ENCODE measurements around the gene STPG3. TPM values are rescaled to one million over a fixed set of nuclear protein-coding genes. Genes with fewer than 3 reads are reported as not detected.

Gene STPG3
- total RNA-seq, 4 donors from 2014 or later, result not detected

DNA sequence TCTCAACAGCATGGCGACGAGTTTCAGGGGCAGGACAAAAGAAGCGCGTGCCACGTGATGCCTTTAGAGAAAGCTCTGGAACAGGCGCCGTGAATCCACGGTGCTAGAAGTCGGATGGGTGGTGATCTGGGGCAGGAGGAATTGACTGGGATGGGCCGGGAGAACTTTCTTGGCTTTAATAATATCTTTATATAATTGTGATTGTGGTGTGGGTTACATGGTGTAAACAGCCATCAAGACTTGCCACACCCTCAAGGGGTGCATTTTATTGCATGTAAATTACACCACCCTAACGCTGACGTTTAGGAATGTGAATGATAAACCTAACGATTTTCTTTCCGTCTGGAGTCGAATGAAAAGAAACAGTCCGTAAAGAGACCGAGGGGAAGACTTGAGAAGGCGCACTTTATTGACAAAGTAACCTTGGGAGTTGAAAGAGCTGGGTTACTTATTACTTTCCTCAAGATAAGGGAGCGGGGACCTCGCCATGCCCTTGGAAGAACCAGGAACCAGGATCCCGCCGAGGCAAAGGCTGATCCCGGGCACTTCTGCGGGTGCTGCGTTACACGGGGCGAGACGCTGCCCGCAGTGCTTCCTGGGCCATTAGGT lies 42.5 kb downstream of the STPG3 start:
- Histone ChIP-seq H3K4me1 (peaks cover 20 to 39% (median 33%) of the 10 kb centered on the region in 4 donors), H3K27me3 (peaks cover 4 to 84% (median 39%) of the 10 kb centered on the region in 4 donors), H3K9me3 (peaks cover 0 to 8% (median 2%) of the 10 kb centered on the region in 4 donors), H3K36me3 (no peaks in the 10 kb centered on the region), H3K27ac (replicated peaks in 1 of 4) (no peak overlapping the region), H3K4me3 (no peak overlapping the region)
- 83% methylated on average over 29 of the region's 29 CpGs for WGBS
- intact Hi-C loops (cut with DNase I), result loop anchor here (10.0 kb wide), 1 partner anchor 231 kb away; no protein-coding TSS in a partner anchor
- DNase-seq (ENCODE audit: extremely low spot score), result no peak
- TF ChIP-seq EP300 (IDR thresholded peaks at IDR 0.05), result no peak
- no peak for TF ChIP-seq POLR2A (IDR thresholded peaks at IDR 0.05; ENCODE audit: low read depth)
- TF ChIP-seq, protein P1, sequence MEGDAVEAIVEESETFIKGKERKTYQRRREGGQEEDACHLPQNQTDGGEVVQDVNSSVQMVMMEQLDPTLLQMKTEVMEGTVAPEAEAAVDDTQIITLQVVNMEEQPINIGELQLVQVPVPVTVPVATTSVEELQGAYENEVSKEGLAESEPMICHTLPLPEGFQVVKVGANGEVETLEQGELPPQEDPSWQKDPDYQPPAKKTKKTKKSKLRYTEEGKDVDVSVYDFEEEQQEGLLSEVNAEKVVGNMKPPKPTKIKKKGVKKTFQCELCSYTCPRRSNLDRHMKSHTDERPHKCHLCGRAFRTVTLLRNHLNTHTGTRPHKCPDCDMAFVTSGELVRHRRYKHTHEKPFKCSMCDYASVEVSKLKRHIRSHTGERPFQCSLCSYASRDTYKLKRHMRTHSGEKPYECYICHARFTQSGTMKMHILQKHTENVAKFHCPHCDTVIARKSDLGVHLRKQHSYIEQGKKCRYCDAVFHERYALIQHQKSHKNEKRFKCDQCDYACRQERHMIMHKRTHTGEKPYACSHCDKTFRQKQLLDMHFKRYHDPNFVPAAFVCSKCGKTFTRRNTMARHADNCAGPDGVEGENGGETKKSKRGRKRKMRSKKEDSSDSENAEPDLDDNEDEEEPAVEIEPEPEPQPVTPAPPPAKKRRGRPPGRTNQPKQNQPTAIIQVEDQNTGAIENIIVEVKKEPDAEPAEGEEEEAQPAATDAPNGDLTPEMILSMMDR (IDR thresholded peaks at IDR 0.05), result no peak
- TF ChIP-seq POLR2AphosphoS5 (IDR thresholded peaks at IDR 0.05), result no peak

DNA sequence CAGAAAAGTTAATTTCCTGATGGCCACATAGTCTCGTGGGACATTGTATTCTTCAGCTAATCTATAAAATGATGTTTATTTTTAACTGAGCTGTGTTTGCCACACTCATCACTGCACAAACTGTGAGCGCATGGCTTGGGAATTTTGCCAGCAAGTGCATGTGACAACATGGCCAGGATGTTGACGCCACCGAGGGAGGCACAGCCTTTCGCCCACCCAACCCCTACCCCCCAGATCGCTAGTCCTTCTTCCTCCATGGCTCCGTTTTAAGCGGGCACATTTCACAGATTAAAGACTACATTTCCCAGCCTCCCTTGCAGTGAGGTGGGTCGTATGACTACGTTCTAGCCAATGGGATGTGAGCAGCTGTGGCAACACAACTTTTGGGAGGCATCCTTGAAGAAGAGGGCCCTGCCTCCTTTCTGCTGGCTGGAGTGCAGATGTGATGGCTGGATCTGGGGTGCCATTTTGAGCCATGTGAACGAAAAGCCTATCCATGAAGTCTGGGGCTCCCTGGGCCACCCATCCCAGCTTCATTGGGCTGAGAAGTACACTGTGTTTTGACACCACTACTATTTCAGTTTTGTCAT lies 43.1 kb downstream of the STPG3 start:
- 57% methylated on average over 11 of the region's 11 CpGs for WGBS
- DNase-seq (ENCODE audit: extremely low spot score), result no peak
- intact Hi-C loops (cut with DNase I), result loop anchor here (10.0 kb wide), 1 partner anchor 231 kb away; no protein-coding TSS in a partner anchor
- H3K36me3 ChIP-seq, result no peaks in the 10 kb centered on the region
- peaks cover 0 to 8% (median 2%) of the 10 kb centered on the region in 4 donors for H3K9me3 ChIP-seq
- H3K4me3 ChIP-seq, result no peak overlapping the region
- H3K4me1 ChIP-seq, result peaks cover 20 to 45% (median 33%) of the 10 kb centered on the region in 4 donors
- H3K27me3 ChIP-seq, result peaks cover 4 to 90% (median 43%) of the 10 kb centered on the region in 4 donors
- H3K27ac ChIP-seq (replicated peaks in 1 of 4), result no peak overlapping the region
- TF ChIP-seq POLR2AphosphoS5 (IDR thresholded peaks at IDR 0.05) (no peak), EP300 (IDR thresholded peaks at IDR 0.05) (no peak), POLR2A (IDR thresholded peaks at IDR 0.05; ENCODE audit: low read depth) (no peak)
- TF ChIP-seq, protein P1 (IDR thresholded peaks at IDR 0.05), result no peak

DNA sequence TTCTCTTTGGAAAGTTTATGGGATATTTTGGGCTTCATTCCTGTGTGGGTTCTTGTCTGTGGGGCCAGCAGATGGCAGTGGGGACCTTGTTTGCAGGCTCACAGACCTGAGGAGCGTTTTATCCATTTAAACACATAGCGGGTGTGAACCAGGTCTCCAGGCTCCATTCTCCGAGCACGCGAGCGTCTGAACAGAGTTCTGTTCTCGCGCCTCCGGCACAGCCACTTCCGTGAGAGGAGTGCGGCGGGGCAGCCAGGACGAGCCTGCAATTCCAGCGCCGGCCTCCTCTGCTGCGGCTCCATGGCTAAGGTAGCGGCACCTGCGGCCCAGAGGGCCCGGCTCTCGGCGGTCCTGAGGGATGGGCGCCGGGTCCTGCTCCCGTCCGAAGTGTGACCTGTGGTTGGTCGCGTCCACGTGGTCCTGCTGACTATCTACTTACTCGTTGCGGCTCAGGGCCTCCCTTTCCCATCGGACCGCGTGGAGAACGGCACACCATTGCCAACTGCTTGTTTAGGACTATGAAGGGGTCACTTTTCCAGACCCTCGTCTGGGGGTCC lies 43.7 kb downstream of the STPG3 start:
- Histone ChIP-seq H3K9me3 (peaks cover 0 to 8% (median 2%) of the 10 kb centered on the region in 4 donors), H3K27ac (replicated peaks in 1 of 4) (no peak overlapping the region), H3K4me3 (peak overlapping the region; percentile 45 to 66 (median 50)), H3K27me3 (peaks cover 4 to 92% (median 49%) of the 10 kb centered on the region in 4 donors), H3K4me1 (peaks cover 22 to 51% (median 33%) of the 10 kb centered on the region in 4 donors), H3K36me3 (no peaks in the 10 kb centered on the region)
- intact Hi-C loops (cut with DNase I), result loop anchor here (5.0 to 10.0 kb wide), 2 partner anchors 113 to 230 kb away; no protein-coding TSS in a partner anchor
- no peak for TF ChIP-seq EP300 (IDR thresholded peaks at IDR 0.05)
- TF ChIP-seq, protein P1 (IDR thresholded peaks at IDR 0.05), result peak in 2 of 3 experiments; percentile 10 to 16
- no peak for DNase-seq (ENCODE audit: extremely low spot score)
- 30% methylated on average over 7 of the region's 35 CpGs for WGBS

DNA sequence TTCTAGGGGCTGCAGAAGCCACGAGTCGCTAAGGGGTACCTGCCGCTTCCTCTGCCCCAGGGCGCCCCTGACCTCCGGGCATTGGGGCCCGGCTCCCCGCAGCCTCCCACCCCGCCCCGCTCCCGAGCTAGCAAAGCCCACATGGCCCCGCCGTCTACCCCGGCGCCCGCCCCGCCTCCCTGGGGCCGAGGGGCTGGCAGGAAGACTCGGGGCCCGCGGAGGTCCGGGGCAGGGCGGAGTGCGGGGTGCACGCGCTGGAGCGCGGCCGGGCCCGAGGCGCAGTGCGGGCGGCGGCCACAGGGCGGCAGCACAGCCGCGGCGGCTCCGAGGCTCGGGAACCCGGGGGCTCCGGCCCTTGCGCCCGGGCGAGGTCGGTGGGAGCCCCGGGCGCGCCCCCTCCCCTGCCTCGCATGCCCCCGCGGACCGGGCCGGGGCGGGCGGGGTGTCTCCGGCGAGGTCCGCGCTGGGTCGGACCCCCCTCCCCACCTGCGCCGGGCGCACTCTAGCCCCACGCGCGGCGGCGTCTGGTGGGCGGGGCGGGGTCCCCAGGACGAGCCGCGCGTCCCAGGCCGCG lies 44.2 kb downstream of the STPG3 start:
- intact Hi-C loops (cut with DNase I), result loop anchor here (5.0 to 10.0 kb wide), 2 partner anchors 112 to 229 kb away; no protein-coding TSS in a partner anchor
- DNase-seq (ENCODE audit: extremely low spot score), result no peak
- Histone ChIP-seq H3K4me3 (peak overlapping the region; percentile 45 to 66 (median 50)), H3K36me3 (no peaks in the 10 kb centered on the region), H3K9me3 (peaks cover 0 to 8% (median 2%) of the 10 kb centered on the region in 4 donors), H3K4me1 (peaks cover 27 to 56% (median 39%) of the 10 kb centered on the region in 4 donors), H3K27ac (replicated peaks in 1 of 4) (peak overlapping the region in 2 of 4 donors; percentile 71 to 78), H3K27me3 (peaks cover 4 to 92% (median 55%) of the 10 kb centered on the region in 4 donors)
- WGBS, result no CpG with 5 or more reads among the region's 76 CpGs
- no peak for TF ChIP-seq POLR2A (IDR thresholded peaks at IDR 0.05; ENCODE audit: low read depth)
- TF ChIP-seq, protein P1 (IDR thresholded peaks at IDR 0.05), result peak; percentile 46 to 81 (median 80)
